ENCODE results near the gene RPS27L.

DNA sequence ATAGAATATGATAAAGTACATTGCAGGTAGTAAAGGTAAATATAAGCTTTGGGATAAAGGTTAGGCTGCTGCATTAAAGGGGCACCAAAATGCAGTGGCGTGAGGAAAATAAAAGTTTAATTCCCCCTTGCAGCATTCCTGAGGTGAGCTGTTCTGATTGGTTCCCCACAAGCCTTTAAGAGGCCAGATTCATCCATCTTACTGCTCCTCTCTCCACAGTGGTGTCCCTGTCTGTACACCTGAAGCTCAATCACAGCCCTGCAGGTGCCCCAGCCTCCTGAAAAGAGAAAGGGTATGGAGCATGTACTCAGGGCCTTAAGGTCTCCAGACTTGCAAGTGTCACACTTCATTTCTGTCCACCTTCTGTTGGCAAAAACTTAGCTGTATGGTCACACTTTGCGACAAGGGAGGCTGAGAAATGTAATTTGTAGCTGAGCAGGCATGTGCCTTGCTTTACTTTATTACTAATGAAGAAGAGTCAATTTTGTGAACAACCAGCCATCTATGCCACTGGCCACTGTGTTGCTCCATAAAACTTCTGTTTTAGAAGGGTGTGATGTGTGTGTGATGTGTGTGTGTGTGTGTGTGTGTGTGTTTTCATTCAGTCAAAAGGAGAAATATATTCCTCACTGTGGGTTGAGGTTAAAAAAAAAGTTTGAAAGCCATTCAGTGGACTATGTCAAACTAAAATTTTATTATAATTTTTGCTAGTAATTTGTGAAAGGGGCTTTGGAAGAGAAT is 22.9 kb downstream of the RPS27L start:
- TF ChIP-seq, protein P1, sequence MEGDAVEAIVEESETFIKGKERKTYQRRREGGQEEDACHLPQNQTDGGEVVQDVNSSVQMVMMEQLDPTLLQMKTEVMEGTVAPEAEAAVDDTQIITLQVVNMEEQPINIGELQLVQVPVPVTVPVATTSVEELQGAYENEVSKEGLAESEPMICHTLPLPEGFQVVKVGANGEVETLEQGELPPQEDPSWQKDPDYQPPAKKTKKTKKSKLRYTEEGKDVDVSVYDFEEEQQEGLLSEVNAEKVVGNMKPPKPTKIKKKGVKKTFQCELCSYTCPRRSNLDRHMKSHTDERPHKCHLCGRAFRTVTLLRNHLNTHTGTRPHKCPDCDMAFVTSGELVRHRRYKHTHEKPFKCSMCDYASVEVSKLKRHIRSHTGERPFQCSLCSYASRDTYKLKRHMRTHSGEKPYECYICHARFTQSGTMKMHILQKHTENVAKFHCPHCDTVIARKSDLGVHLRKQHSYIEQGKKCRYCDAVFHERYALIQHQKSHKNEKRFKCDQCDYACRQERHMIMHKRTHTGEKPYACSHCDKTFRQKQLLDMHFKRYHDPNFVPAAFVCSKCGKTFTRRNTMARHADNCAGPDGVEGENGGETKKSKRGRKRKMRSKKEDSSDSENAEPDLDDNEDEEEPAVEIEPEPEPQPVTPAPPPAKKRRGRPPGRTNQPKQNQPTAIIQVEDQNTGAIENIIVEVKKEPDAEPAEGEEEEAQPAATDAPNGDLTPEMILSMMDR (IDR thresholded peaks at IDR 0.05; ENCODE audit: low read depth, low read length, missing input control) = no peak
- TF ChIP-seq SP1 (IDR thresholded peaks at IDR 0.05) (no peak), FOXA1 (IDR thresholded peaks at IDR 0.05) (no peak), RAD21 (IDR thresholded peaks at IDR 0.05) (no peak), ATF3 (IDR thresholded peaks at IDR 0.05) (no peak), HNF4G (IDR thresholded peaks at IDR 0.05) (no peak), GABPA (IDR thresholded peaks at IDR 0.05 in 1 of 2, conservative IDR thresholded peaks at IDR 0.05 in 1 of 2) (no peak), ZBTB33 (IDR thresholded peaks at IDR 0.05) (no peak)
- TF ChIP-seq, protein P2, sequence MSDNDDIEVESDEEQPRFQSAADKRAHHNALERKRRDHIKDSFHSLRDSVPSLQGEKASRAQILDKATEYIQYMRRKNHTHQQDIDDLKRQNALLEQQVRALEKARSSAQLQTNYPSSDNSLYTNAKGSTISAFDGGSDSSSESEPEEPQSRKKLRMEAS (IDR thresholded peaks at IDR 0.05) = no peak
